ENCODE data around the gene PKD2L1. TPM values are rescaled to one million over a fixed set of nuclear protein-coding genes. Genes with fewer than 3 reads are reported as not detected.
A peak's percentile ranks its signal among the peaks of the same experiment; 100 is the strongest.

PKD2L1 gene
- total RNA-seq, 1 donor from 2014 or later, result 3.4 TPM

- H3K4me3 ChIP-seq, result peak overlapping the region; percentile 76
- peaks cover 5% of the 10 kb centered on the region for H3K4me1 ChIP-seq
- intact Hi-C loops (cut with DNase I), result no loop called here
- peaks cover 13% of the 10 kb centered on the region for H3K27me3 ChIP-seq (ENCODE audit: low read depth)
- ATAC-seq, result no peak
- no peak for TF ChIP-seq CTCF (IDR thresholded peaks at IDR 0.05)
- no peaks in the 10 kb centered on the region for H3K9me3 ChIP-seq
- H3K36me3 ChIP-seq, result peaks cover 44% of the 10 kb centered on the region
- H3K27ac ChIP-seq, result no peak overlapping the region
- no peak for DNase-seq
Measured at GRCh38 chr10:100350914-100351485, 21.0 kb upstream of the PKD2L1 start.

- ATAC-seq (no peak), DNase-seq (no peak)
- peaks cover 11% of the 10 kb centered on the region for H3K4me1 ChIP-seq
- no peak overlapping the region for H3K27ac ChIP-seq
- peak overlapping the region; percentile 76 for H3K4me3 ChIP-seq
- TF ChIP-seq CTCF (IDR thresholded peaks at IDR 0.05), result no peak
- peaks cover 31% of the 10 kb centered on the region for H3K36me3 ChIP-seq
- H3K27me3 ChIP-seq (ENCODE audit: low read depth), result peaks cover 13% of the 10 kb centered on the region
- intact Hi-C loops (cut with DNase I), result no loop called here
- H3K9me3 ChIP-seq, result no peaks in the 10 kb centered on the region
Measured at GRCh38 chr10:100349672-100350071, 19.6 kb upstream of the PKD2L1 start.

- DNase-seq, result no peak
- no peak for TF ChIP-seq CTCF (IDR thresholded peaks at IDR 0.05)
- intact Hi-C loops (cut with DNase I), result no loop called here
- peaks cover 25% of the 10 kb centered on the region for H3K36me3 ChIP-seq
- peaks cover 13% of the 10 kb centered on the region for H3K27me3 ChIP-seq (ENCODE audit: low read depth)
- no peak overlapping the region for H3K27ac ChIP-seq
- peak overlapping the region; percentile 76 for H3K4me3 ChIP-seq
- ATAC-seq, result no peak
- no peaks in the 10 kb centered on the region for H3K9me3 ChIP-seq
- peaks cover 11% of the 10 kb centered on the region for H3K4me1 ChIP-seq
Measured at GRCh38 chr10:100349087-100349486, 19.1 kb upstream of the PKD2L1 start.

- H3K4me3 ChIP-seq, result peak overlapping the region; percentile 76
- H3K4me1 ChIP-seq, result peaks cover 11% of the 10 kb centered on the region
- H3K36me3 ChIP-seq, result peaks cover 19% of the 10 kb centered on the region
- DNase-seq (no peak), ATAC-seq (no peak)
- TF ChIP-seq CTCF (IDR thresholded peaks at IDR 0.05), result no peak
- no peaks in the 10 kb centered on the region for H3K9me3 ChIP-seq
- intact Hi-C loops (cut with DNase I), result no loop called here
- H3K27me3 ChIP-seq (ENCODE audit: low read depth), result peaks cover 13% of the 10 kb centered on the region
- H3K27ac ChIP-seq, result no peak overlapping the region
Measured at GRCh38 chr10:100348389-100348927, 18.4 kb upstream of the PKD2L1 start.

GRCh38 chr10:100347568-100348195, 17.7 kb upstream of the PKD2L1 start:
- ATAC-seq (peak; percentile 9 to 35), DNase-seq (no peak)
- Histone ChIP-seq H3K27ac (peak overlapping the region; percentile 77), H3K27me3 (ENCODE audit: low read depth) (peaks cover 13% of the 10 kb centered on the region), H3K36me3 (peaks cover 14% of the 10 kb centered on the region), H3K4me3 (peak overlapping the region; percentile 76), H3K9me3 (no peaks in the 10 kb centered on the region), H3K4me1 (peaks cover 11% of the 10 kb centered on the region)
- no peak for TF ChIP-seq CTCF (IDR thresholded peaks at IDR 0.05)
- intact Hi-C loops (cut with DNase I), result no loop called here
